Measurements from ENCODE around the gene PEX26. TPM values are rescaled to one million over a fixed set of nuclear protein-coding genes. Genes with fewer than 3 reads are reported as not detected.

The PEX26 gene
- total RNA-seq (33.4 and 35.4 TPM in 2 replicates), polyA plus RNA-seq (9.4 and 10.9 TPM in 2 replicates), polyA minus RNA-seq (10.8 and 17.6 TPM in 2 replicates)
- total RNA-seq (2013) = 10.2 TPM

DNA sequence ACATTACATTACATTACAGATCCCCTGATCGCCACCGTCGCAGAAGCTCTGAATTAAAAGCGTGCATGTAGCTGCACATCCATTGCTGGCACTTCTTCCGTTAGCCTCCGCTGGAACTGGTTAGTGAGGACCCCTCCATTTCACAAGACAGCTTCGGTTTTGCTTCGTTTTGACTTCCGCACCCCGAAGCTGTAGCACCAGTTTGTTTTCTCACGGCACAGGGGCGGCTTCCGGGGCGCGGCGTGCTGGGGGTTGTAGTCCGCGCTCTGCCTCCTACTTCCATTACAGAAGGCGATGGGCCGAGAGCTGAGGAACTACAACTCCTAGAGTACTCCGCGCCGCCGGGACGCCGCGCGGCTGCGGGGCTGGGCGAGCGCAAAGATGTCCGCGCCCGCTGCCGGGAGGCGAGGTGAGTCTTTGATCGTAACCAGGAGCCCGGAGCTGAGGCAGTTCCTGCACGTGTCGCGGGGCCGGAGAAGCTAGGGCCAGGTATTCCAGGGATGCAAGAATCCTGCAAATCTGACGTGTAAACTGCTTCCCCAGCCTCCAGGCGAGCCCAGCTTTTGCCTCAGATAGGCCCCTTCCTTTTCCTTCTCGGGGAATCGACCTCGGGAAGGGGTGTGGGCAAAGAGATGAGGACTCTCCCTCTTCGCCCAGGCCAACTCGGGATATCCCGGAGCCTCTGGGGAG, at the start of gene PEX26:
Gene PEX26 (plus strand): TSS at position 352 of the 690 bp plus-strand sequence. CDS start 387 bp downstream, outside the sequence.
- Mint-ChIP-seq H3K27ac (peak within 1 kb of the TSS; percentile 96), H3K4me1 (peaks cover 44% of the 10 kb centered on the region), H3K4me3 (peak within 1 kb of the TSS; percentile 97), H3K27me3 (no peaks in the 10 kb centered on the region), H3K9me3 (ENCODE audit: insufficient read depth) (no peaks in the 10 kb centered on the region)
- WGBS (ENCODE audit: insufficient coverage) = under 1% methylated on average over 48 of the region's 50 CpGs
- intact Hi-C loops (cut with micrococcal nuclease) = loop anchor here (1.0 to 5.0 kb wide), 7 partner anchors 20 to 439 kb away; partner anchors contain the start of genes BCL2L13 and USP18
- H3K9ac ChIP-seq (ENCODE audit: low read length) = peak within 1 kb of the TSS; percentile 86
- peaks cover 64% of the 10 kb centered on the region for H3K79me2 ChIP-seq (ENCODE audit: control insufficient read depth, insufficient read depth, low read length)
- peak within 1 kb of the TSS; percentile 70 to 97 (median 92) for H3K4me3 ChIP-seq (ENCODE audit: control extremely low read depth in 1 of 5, extremely low read depth in 1 of 5, insufficient read depth in 1 of 5, low read depth in 2 of 5, low read length in 4 of 5)
- peak within 1 kb of the TSS; percentile 97 for H3K4me2 ChIP-seq (replicated peaks; ENCODE audit: low read depth, low read length, poor library complexity, severe bottlenecking)
- peaks cover 13% of the 10 kb centered on the region for H4K20me1 ChIP-seq (ENCODE audit: control insufficient read depth, insufficient read depth, low read length, poor library complexity, severe bottlenecking)
- peaks cover 31 to 32% of the 10 kb centered on the region in 2 donors for H3K4me1 ChIP-seq (ENCODE audit: control insufficient read depth in 2 of 2, insufficient read depth in 2 of 2, low read length in 2 of 2)
- CTCF ChIA-PET = interaction anchor here (0.6 to 9.6 kb wide), 18 partner anchors 9 to 336 kb away, joined by 3 to 250 read pairs (median 6); partner anchors contain the start of gene MICAL3
- peak within 1 kb of the TSS; percentile 75 to 89 for H3K27ac ChIP-seq (ENCODE audit: low read length in 2 of 2)
- no peaks in the 10 kb centered on the region for H3K9me3 ChIP-seq (ENCODE audit: control extremely low read depth in 1 of 3, control insufficient read depth in 2 of 3, insufficient read depth in 1 of 3, low read length in 2 of 3)
- H3K27me3 ChIP-seq (replicated peaks in 1 of 4; ENCODE audit: control extremely low read depth in 1 of 4, control insufficient read depth in 3 of 4, insufficient read depth in 4 of 4, low read length in 3 of 4) = no peaks in the 10 kb centered on the region
- H3K36me3 ChIP-seq (replicated peaks in 1 of 2; ENCODE audit: control extremely low read depth in 1 of 2, control insufficient read depth in 1 of 2, extremely low read depth in 1 of 2, insufficient read depth in 2 of 2, low read length in 1 of 2) = peaks cover 0 to 23% of the 10 kb centered on the region in 2 experiments
- TF ChIP-seq EZH2 (IDR thresholded peaks at IDR 0.05; ENCODE audit: borderline replicate concordance, insufficient read depth, low read depth, low read length, poor library complexity, severe bottlenecking) = no peak
- TF ChIP-seq, protein P1, sequence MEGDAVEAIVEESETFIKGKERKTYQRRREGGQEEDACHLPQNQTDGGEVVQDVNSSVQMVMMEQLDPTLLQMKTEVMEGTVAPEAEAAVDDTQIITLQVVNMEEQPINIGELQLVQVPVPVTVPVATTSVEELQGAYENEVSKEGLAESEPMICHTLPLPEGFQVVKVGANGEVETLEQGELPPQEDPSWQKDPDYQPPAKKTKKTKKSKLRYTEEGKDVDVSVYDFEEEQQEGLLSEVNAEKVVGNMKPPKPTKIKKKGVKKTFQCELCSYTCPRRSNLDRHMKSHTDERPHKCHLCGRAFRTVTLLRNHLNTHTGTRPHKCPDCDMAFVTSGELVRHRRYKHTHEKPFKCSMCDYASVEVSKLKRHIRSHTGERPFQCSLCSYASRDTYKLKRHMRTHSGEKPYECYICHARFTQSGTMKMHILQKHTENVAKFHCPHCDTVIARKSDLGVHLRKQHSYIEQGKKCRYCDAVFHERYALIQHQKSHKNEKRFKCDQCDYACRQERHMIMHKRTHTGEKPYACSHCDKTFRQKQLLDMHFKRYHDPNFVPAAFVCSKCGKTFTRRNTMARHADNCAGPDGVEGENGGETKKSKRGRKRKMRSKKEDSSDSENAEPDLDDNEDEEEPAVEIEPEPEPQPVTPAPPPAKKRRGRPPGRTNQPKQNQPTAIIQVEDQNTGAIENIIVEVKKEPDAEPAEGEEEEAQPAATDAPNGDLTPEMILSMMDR (IDR thresholded peaks at IDR 0.05) = no peak
- peak; percentile 97 for DNase-seq
- POLR2A ChIA-PET = interaction anchor here (0.7 to 3.2 kb wide), 8 partner anchors 21 to 247 kb away, joined by 3 to 28 read pairs (median 4); partner anchors contain the start of gene USP18
- peak; percentile 99 for ATAC-seq (ENCODE audit: low read depth)
- H2AFZ ChIP-seq (ENCODE audit: insufficient read depth, low read depth, low read length, poor library complexity, severe bottlenecking) = peak within 1 kb of the TSS; percentile 87

All from B cell (primary cell).